WERI-Rb-1 (cell line): Measurements from ENCODE around the gene ADH1C.

Experiments
- DNase-seq: peaks from one replicate; pipeline ENCODE4 v3.0.0-alpha.2; 2020
- H3K27ac ChIP-seq: fragments of 250-450 bp; sonication (Bioruptor Pico); 2 replicates; pipeline ENCODE4 v1.5.1; 2020; ENCODE audit warnings: mild to moderate bottlenecking, moderate library complexity
- H3K27me3 ChIP-seq: fragments of 250-450 bp; sonication (Bioruptor Pico); 2 replicates; pipeline ENCODE4 v1.5.1; 2021; ENCODE audit warnings: mild to moderate bottlenecking, low read depth, moderate library complexity; ENCODE audit not compliant: insufficient read depth, severe bottlenecking
- H3K36me3 ChIP-seq: fragments of 250-450 bp; sonication (Bioruptor Pico); 2 replicates; pipeline ENCODE4 v1.5.1; 2020; ENCODE audit warnings: mild to moderate bottlenecking, moderate library complexity
- H3K4me3 ChIP-seq: 2 replicates; pipeline ENCODE4 v1.5.1; 2011; ENCODE audit warnings: low read depth, mild to moderate bottlenecking, control low read depth, low read length
- H3K9me3 ChIP-seq: fragments of 250-450 bp; sonication (Bioruptor Pico); 2 replicates; pipeline ENCODE4 v1.5.1; 2021; ENCODE audit warnings: mild to moderate bottlenecking, moderate library complexity; ENCODE audit not compliant: severe bottlenecking
- TF ChIP-seq, protein P1 (sequence below): IDR thresholded peaks from 2 replicates; pipeline ENCODE4 v1.5.1; 2011; ENCODE audit warnings: low read depth, mild to moderate bottlenecking, control low read depth, inconsistent platforms, low read length

Gene ADH1C

DNA sequence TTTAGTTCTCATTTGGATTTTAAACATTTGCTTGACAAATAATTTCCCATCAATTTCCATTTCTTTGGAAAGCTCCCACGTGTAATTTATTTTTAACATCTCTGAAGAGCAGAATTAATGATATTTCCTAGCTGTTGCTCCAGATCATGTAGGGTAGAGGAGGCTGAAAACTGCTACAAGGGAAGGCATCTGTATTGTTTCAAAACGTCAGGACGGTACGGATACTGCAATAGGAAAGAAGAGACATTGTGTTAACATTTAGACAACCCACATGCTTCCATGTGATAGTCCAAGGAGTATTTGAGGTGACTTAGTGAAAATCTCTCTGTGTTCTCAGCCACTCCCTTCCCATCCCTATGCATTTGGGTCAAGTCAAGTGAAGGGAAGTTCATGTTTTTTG, 16.0 kb downstream of the ADH1C start:
- Histone ChIP-seq H3K4me3 (no peak overlapping the region), H3K27me3 (no peaks in the 10 kb centered on the region), H3K27ac (no peak overlapping the region), H3K36me3 (no peaks in the 10 kb centered on the region), H3K9me3 (no peaks in the 10 kb centered on the region)
- no peak for DNase-seq
- TF ChIP-seq, protein P1, sequence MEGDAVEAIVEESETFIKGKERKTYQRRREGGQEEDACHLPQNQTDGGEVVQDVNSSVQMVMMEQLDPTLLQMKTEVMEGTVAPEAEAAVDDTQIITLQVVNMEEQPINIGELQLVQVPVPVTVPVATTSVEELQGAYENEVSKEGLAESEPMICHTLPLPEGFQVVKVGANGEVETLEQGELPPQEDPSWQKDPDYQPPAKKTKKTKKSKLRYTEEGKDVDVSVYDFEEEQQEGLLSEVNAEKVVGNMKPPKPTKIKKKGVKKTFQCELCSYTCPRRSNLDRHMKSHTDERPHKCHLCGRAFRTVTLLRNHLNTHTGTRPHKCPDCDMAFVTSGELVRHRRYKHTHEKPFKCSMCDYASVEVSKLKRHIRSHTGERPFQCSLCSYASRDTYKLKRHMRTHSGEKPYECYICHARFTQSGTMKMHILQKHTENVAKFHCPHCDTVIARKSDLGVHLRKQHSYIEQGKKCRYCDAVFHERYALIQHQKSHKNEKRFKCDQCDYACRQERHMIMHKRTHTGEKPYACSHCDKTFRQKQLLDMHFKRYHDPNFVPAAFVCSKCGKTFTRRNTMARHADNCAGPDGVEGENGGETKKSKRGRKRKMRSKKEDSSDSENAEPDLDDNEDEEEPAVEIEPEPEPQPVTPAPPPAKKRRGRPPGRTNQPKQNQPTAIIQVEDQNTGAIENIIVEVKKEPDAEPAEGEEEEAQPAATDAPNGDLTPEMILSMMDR = no peak

DNA sequence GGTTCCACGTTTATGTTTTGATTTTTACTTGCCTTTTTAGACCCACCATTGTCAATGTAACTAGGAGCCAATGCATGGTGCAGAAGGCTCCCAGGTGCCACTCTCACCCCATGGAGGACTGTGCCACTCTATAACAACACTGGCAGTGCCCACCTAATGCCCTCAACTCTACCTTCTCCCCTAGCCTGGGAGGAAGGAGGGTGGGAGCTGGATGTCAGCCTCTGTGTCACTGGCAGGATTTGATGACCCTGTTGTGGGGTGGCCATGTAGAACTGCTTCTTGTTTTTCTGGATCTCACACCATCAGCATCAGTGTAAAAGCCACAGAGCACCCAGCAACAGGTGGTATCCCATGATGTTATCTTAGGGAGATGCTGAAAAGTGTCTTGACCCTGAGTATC, 17.7 kb downstream of the ADH1C start:
- Histone ChIP-seq H3K27ac (no peak overlapping the region), H3K36me3 (no peaks in the 10 kb centered on the region), H3K27me3 (no peaks in the 10 kb centered on the region), H3K9me3 (no peaks in the 10 kb centered on the region), H3K4me3 (no peak overlapping the region)
- DNase-seq = no peak
- TF ChIP-seq, protein P1 = no peak

DNA sequence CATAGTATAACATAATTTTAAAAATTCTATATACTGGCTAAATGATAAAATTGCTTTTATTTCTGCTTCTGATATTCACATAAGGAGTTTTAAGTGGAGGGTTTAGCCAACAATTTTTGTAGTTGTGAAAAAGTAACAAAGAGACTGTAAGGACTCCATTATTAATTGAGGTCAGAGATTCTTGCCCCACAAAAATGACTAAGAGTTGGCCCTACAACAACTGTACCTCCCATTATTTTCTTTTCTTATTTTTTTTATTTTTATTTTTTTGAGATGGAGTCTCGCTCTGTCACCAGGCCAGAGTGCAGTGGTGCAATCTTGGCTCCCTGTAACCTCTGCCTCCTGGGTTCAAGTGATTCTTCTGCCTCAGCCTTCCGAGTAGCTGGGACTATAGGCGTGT, 21.9 kb downstream of the ADH1C start:
- Histone ChIP-seq H3K9me3 (no peaks in the 10 kb centered on the region), H3K36me3 (no peaks in the 10 kb centered on the region), H3K4me3 (no peak overlapping the region), H3K27me3 (no peaks in the 10 kb centered on the region), H3K27ac (no peak overlapping the region)
- TF ChIP-seq, protein P1 = no peak
- no peak for DNase-seq

DNA sequence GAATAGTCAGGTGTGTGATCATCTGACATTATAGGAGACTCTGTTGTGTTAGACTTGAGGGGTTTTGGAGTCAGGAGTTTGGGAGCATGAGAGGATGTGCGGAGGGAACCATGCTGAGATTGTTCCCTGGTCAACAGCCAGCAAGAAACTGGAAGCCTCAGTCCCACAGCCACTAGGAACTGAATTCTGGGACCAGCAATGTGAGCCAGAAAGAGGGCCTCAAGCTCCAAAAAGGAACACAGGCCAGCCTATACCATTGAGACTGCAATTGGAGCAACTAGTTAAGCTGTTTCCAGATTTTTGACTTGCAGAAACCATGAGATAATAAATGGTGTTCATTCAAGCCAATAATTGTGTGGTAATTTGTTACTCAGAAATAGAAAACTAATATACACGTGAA, 22.7 kb downstream of the ADH1C start:
- TF ChIP-seq, protein P1 = no peak

DNA sequence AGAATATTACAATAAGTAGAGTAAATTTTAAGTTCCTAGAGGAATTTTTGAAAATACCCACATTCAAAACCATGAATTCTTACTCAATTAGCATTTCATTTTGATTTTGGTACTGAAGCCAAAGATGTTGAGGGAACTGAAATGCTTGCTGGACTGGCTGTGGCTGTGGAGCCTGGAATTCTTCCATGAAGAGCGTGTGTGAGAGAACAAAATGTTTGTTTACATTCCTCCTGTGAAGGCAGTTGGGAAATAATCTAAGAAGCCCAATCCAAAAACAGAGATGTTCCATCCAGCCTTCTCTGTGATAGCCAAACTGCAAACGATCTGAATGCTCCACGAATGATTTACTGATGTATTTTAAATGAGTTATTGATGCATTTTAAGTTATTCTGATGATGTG, 27.6 kb downstream of the ADH1C start:
- Histone ChIP-seq H3K9me3 (no peaks in the 10 kb centered on the region), H3K4me3 (no peak overlapping the region), H3K27me3 (no peaks in the 10 kb centered on the region), H3K27ac (no peak overlapping the region), H3K36me3 (no peaks in the 10 kb centered on the region)
- no peak for DNase-seq
- TF ChIP-seq, protein P1 = no peak

More for the DNA sequence above, 22.7 kb downstream of the ADH1C start:
- Histone ChIP-seq H3K9me3 (no peaks in the 10 kb centered on the region), H3K27me3 (no peaks in the 10 kb centered on the region), H3K4me3 (no peak overlapping the region), H3K36me3 (no peaks in the 10 kb centered on the region), H3K27ac (no peak overlapping the region)
- no peak for DNase-seq

DNA sequence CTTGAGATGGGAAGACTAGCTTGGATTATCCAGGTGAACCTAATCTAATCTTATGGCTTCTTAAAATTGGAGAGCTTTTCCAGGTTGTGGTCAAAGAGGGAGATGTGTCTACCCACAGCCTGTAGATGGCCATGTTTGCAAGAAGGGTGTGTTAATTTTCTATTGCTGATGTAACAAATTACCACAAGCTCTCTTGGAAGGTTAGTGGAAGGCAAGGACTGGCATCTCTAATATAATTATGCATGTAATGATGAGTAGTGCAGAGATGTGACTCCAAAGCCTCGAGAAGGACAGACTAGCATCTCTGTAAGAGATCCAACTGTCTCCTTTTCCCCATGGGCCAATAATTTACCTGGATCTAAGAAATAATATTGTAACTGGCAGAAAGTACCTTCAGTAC, 28.2 kb downstream of the ADH1C start:
- no peaks in the 10 kb centered on the region for H3K27me3 ChIP-seq
- H3K36me3 ChIP-seq = no peaks in the 10 kb centered on the region
- TF ChIP-seq, protein P1 = no peak
- DNase-seq = no peak
- no peak overlapping the region for H3K27ac ChIP-seq
- H3K4me3 ChIP-seq = no peak overlapping the region
- H3K9me3 ChIP-seq = no peaks in the 10 kb centered on the region
